ENCODE results near the gene PDE10A.

DNA sequence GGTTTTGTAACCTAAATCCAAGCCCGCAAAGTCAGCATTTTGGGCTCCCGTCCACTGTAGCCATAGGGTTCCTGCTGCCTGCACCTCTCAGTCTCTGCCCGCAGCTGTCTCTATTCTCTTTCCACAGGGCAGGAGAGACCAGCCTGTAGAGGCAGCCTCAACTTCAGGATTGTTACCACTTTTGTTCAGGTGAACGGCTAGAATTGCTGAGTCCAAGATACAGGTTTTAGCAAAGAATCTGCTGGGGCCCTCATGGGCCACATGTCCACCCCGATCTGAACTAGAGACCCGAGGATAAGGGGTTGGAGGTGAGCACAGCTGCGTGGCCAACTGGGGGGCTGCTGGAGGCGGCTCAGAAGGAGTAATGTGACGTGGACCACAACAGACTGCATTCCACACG is 215.9 kb downstream of the PDE10A start:
- TF ChIP-seq, protein P1, sequence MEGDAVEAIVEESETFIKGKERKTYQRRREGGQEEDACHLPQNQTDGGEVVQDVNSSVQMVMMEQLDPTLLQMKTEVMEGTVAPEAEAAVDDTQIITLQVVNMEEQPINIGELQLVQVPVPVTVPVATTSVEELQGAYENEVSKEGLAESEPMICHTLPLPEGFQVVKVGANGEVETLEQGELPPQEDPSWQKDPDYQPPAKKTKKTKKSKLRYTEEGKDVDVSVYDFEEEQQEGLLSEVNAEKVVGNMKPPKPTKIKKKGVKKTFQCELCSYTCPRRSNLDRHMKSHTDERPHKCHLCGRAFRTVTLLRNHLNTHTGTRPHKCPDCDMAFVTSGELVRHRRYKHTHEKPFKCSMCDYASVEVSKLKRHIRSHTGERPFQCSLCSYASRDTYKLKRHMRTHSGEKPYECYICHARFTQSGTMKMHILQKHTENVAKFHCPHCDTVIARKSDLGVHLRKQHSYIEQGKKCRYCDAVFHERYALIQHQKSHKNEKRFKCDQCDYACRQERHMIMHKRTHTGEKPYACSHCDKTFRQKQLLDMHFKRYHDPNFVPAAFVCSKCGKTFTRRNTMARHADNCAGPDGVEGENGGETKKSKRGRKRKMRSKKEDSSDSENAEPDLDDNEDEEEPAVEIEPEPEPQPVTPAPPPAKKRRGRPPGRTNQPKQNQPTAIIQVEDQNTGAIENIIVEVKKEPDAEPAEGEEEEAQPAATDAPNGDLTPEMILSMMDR (IDR thresholded peaks at IDR 0.05; ENCODE audit: low read depth, low read length) = no peak
- TF ChIP-seq POLR2A (IDR thresholded peaks at IDR 0.05; ENCODE audit: extremely low read depth, insufficient read length) (no peak), MYC (IDR thresholded peaks at IDR 0.05; ENCODE audit: low read depth, low read length) (no peak)
- TF ChIP-seq, protein P2, sequence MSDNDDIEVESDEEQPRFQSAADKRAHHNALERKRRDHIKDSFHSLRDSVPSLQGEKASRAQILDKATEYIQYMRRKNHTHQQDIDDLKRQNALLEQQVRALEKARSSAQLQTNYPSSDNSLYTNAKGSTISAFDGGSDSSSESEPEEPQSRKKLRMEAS (IDR thresholded peaks at IDR 0.05; ENCODE audit: low read depth, low read length) = no peak

Measured in NB4 (cell line).